Stimulated activated CD8-positive, alpha-beta memory T cell treated with anti-CD3 and anti-CD28 coated beads, Interleukin-12 subunit alpha, Interleukin-12 subunit beta, amount 100 ng/mL, for 1 hour (primary cell): ENCODE data around the gene C11orf65.
"Not testable (repeated sequence)": the region's sequence is repeated elsewhere in the genome, so short reads cannot be mapped to it uniquely, and the experiment has no call there.

Experiments
- DNase-seq: peaks from one replicate; pipeline ENCODE4 v3.0.0-alpha.2; 2020; ENCODE audit warnings: low read depth

C11orf65 gene

GRCh38 chr11:108472681-108473080 lies 5.4 kb upstream of the C11orf65 start:
- no peak for DNase-seq

GRCh38 chr11:108468478-108468864 lies 1.1 kb upstream of the C11orf65 start:
- DNase-seq, result no peak

- no peak for DNase-seq
Observed at GRCh38 chr11:108466405-108466804, 924 bp downstream of the C11orf65 start.

GRCh38 chr11:108453207-108453835 lies 14.0 kb downstream of the C11orf65 start:
- no peak for DNase-seq

DNA sequence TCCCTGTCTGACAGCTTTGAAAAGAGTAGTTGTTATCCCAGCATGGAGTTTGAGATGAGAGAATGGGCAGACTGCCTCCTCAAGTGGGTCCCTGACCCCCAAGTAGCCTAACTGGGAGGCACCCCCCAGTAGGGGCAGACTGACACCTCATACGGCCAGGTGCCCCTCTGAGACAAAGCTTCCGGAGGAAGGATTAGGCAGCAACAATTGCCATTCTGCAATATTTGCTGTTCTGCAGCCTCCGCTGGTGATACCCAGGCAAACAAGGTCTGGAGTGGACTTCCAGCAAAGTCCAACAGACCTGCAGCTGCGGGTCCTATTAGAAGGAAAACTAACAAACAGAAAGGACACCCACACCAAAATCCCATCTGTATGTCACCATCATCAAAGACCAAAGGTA lies 25.9 kb downstream of the C11orf65 start:
- not testable (repeated sequence) for DNase-seq

DNA sequence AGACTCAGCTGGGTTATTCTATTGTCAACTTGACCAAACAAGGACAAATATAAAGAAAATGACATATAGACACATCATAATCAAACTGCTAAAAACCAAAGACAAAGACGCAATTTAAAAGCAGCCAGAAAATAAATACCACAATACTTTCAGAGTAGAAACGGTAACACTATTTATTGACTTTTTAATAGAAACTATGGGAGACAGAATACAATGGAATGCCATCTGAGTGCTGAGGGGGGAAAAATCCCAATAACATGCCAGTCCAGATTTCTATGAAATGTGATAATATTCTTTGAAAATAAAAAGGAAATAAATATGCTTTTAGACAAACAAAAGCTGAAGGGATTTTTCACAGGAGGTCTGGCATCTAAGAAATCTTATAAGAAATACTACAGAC lies 30.7 kb downstream of the C11orf65 start:
- no peak for DNase-seq

GRCh38 chr11:108435066-108435465 lies 32.3 kb downstream of the C11orf65 start:
- DNase-seq, result no peak

- DNase-seq, result no peak
Observed at GRCh38 chr11:108432783-108433182, 34.5 kb downstream of the C11orf65 start.

GRCh38 chr11:108431997-108432396 lies 35.3 kb downstream of the C11orf65 start:
- no peak for DNase-seq

- DNase-seq, result no peak
Observed at GRCh38 chr11:108431370-108431769, 36.0 kb downstream of the C11orf65 start.

- not testable (repeated sequence) for DNase-seq
Observed at GRCh38 chr11:108417551-108417950, 49.8 kb downstream of the C11orf65 start.

GRCh38 chr11:108414958-108415357 lies 52.4 kb downstream of the C11orf65 start:
- DNase-seq, result no peak

DNA sequence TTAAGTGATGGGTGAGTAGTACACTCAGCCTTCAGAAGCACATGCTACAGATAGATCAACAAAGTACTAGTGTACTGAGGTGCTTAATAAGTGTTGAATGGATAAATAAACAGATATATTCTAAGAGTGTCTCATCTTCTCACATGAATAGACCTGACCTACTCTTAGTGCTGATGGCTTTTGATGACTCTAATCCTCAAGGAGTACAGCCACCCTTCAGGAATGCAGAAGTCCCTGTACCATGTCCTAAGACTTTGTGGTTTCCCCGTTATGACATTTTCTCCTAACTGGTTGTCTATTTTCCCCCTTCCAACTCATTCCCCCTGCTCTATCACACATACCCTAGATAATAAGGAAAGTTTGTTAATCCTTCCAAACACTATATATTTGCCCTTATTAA lies 61.6 kb downstream of the C11orf65 start:
- DNase-seq, result no peak

DNA sequence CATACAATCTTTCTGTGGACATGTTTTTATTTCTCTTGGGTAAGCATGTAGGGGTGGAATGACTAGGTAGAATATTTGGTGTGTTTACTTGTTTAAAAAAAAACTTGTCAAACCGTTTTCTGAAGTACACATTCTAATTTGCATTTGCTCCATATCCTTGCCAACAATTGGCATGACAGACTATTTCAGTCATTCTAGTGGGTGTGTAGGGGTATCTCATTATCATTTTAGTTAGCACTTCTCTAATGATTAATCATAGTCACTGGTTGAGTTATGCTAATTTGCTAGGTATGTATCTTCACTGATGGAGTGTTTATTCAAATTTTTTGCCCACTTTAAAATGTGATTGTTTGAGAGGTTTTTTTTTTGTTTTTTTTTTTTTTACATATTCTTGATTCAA lies 64.3 kb downstream of the C11orf65 start:
- DNase-seq, result no peak

DNA sequence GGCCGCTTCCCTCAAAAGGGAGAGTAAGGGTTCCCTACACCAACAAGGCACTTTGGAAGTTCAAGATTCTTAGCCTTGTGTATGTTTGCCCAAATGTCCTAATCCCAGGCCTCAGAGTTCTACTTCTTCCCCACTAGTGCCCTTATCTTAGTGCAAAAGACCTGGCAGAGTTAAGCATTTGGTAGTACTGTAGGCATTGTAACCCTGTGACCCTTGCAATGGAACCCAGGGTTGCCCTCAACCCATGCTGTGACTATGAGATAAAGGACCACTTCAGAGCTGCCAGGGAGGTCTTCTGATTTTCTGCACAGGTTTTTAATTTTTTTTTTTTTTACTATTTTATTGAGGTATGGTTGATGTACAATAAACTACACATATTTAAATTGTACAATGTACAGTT lies 65.1 kb downstream of the C11orf65 start:
- DNase-seq, result no peak

DNA sequence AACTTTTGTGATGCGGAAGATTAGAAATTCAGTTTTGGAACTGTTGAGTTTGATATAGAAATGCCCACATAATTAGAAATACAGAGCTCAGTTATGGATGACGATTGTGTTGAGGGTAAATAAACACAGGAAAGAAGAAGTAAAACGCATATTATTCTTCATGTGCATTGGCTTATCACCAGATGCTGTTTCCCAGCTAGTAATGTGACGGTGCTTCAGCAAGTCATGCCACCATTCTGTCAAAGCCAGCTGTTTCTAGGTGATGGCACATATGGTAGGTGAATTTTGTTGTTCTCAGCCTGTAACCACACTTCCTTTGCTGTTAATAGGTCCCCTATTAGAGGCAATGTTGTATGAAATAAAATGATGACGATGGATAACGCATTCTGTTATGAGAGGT lies 68.9 kb downstream of the C11orf65 start:
- DNase-seq, result no peak

GRCh38 chr11:108396672-108397071 lies 70.7 kb downstream of the C11orf65 start:
- DNase-seq, result not testable (repeated sequence)

- DNase-seq, result no peak
Observed at GRCh38 chr11:108394744-108395284, 72.5 kb downstream of the C11orf65 start.

DNA sequence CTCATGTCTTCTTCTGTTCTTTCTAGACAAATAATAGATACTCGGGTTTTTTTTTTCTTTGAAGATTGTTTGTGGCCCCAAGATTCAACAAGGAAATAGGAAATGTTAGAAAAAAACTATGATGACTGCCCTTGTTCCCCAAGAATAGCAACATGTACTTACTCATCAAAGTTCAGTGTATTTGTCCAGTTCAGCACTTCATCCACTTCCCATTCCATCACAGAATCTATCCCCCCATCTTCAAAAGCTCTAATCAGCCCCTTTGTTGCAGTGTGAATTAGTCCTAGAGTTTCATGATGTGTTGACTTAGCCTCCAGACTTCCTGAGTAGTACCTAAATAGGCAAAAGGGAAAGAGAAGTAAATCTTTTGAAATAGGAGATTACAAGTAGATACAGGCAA lies 74.3 kb downstream of the C11orf65 start:
- no peak for DNase-seq

- no peak for DNase-seq
Observed at GRCh38 chr11:108392353-108392752, 75.0 kb downstream of the C11orf65 start.

DNA sequence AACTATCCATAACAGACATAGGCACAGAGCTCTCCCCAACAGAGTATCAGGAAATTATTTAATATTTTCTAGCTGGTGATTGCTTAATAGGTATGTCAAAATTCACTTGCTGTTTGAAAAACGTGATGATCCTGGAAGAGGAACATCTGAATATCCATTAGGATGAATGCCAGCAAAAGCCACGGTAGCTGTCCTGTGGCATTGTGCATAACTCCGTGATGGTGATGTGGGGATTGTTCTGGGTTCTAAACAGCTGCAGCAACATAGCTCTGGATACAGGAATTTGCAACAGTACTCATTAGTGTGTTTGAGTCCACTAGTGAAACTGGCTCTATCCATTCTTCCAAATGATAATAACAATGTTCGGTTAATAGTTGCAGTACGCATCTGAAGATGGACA lies 78.8 kb downstream of the C11orf65 start:
- DNase-seq, result no peak

DNA sequence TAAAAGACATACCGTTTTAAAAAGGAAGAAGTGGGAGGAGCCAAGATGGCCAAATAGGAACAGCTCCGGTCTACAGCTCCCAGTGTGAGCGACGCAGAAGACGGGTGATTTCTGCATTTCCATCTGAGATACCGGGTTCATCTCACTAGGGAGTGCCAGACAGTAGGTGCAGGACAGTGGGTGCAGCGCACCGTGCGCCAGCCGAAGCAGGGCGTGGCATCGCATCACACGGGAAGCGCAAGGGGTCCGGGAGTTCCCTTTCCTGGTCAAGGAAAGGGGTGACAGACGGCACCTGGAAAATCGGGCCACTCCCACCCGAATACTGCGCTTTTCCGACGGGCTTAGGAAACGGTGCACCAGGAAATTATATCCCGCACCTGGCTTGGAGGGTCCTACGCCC lies 93.8 kb downstream of the C11orf65 start:
- DNase-seq, result not testable (repeated sequence)

DNA sequence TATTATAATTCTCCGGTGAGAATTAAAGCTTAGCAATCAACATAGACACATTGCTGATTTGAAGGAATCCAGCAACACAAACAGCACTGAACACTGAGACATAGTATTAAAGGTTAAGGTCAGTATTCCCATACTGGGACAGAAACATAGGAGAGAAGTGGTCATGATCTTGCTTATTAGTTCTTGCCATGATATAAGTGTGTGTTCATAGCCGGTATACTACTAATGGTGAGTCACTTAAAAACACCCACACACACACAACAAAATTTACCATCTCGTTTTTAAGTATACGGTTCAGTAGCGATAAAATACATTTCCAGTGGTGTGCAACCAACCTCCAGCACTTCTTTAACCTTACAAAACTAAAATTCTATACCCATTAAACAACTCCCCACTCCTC lies 96.3 kb downstream of the C11orf65 start:
- DNase-seq, result no peak

- DNase-seq, result no peak
Observed at GRCh38 chr11:108370315-108370714, 97.0 kb downstream of the C11orf65 start.
